ENCODE data around the gene FAM149A. TPM values are rescaled to one million over a fixed set of nuclear protein-coding genes. Genes with fewer than 3 reads are reported as not detected.

Gene FAM149A
- total RNA-seq, 1 donor from 2014 or later, result 0.33 TPM

DNA sequence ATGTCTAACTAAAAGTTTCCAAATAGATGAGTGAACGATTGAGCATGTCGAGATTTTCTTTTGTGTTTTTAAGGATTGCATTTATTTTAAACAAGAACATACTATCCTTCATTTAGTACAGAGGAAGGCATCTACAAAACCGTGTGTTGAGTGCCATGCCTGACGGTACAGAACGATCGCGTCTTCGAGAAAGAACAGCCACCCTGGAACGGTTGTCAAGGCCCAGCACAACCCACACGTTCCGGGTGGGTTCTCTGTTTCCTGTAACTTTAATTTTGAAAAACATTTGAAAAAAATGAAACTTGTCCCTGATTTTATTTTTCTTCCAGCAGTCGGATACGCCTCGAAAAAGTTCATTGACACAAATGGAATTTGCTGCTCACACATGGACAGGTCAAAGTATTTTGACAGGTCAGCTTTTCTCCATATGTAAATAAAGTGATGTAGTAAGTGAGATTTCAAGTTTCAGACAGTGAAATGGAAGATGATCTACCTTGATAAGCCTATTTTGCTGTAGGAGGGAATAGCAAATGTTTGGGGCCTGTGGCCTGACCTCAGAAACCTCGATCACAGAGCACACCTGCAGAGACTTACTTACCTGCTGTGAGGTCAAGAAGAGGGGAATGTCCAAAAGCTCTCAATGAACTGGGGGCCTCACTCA, 62.5 kb downstream of the FAM149A start:
- Mint-ChIP-seq H3K4me3 (ENCODE audit: unreplicated experiment) (no peak overlapping the region), H3K4me1 (ENCODE audit: unreplicated experiment) (no peaks in the 10 kb centered on the region), H3K27ac (ENCODE audit: unreplicated experiment) (no peak overlapping the region), H3K27me3 (ENCODE audit: unreplicated experiment) (no peaks in the 10 kb centered on the region), H3K36me3 (ENCODE audit: low read depth, unreplicated experiment) (no peaks in the 10 kb centered on the region), H3K9me3 (ENCODE audit: unreplicated experiment) (no peaks in the 10 kb centered on the region)
- TF ChIP-seq, protein P1, sequence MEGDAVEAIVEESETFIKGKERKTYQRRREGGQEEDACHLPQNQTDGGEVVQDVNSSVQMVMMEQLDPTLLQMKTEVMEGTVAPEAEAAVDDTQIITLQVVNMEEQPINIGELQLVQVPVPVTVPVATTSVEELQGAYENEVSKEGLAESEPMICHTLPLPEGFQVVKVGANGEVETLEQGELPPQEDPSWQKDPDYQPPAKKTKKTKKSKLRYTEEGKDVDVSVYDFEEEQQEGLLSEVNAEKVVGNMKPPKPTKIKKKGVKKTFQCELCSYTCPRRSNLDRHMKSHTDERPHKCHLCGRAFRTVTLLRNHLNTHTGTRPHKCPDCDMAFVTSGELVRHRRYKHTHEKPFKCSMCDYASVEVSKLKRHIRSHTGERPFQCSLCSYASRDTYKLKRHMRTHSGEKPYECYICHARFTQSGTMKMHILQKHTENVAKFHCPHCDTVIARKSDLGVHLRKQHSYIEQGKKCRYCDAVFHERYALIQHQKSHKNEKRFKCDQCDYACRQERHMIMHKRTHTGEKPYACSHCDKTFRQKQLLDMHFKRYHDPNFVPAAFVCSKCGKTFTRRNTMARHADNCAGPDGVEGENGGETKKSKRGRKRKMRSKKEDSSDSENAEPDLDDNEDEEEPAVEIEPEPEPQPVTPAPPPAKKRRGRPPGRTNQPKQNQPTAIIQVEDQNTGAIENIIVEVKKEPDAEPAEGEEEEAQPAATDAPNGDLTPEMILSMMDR (IDR thresholded peaks at IDR 0.05; ENCODE audit: unreplicated experiment), result no peak
- no peak for DNase-seq (ENCODE audit: low spot score)

DNA sequence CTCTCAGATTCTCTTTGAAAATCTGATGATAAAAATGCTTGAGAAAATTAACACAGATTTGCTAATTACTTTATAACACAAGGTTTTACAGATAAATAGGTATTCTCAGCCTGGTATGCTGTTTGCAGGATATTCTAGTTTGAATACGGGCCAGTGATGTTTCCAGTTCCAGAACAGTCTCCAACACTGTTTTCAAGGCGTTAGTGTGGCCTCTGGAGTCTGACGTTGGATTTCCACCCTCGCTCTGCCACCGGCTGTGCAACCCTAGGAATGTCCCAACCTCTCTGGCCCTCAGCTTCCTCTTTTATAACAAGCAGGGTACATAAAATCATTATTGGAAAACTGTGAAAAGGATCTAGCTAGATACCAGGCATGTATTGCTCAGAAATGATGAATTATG, 63.1 kb downstream of the FAM149A start:
- H3K27ac Mint-ChIP-seq (ENCODE audit: unreplicated experiment), result no peak overlapping the region
- no peaks in the 10 kb centered on the region for H3K27me3 Mint-ChIP-seq (ENCODE audit: unreplicated experiment)
- DNase-seq (ENCODE audit: low spot score), result no peak
- no peak overlapping the region for H3K4me3 Mint-ChIP-seq (ENCODE audit: unreplicated experiment)
- no peaks in the 10 kb centered on the region for H3K9me3 Mint-ChIP-seq (ENCODE audit: unreplicated experiment)
- TF ChIP-seq, protein P1 (IDR thresholded peaks at IDR 0.05; ENCODE audit: unreplicated experiment), result no peak
- no peaks in the 10 kb centered on the region for H3K36me3 Mint-ChIP-seq (ENCODE audit: low read depth, unreplicated experiment)
- H3K4me1 Mint-ChIP-seq (ENCODE audit: unreplicated experiment), result no peaks in the 10 kb centered on the region

- Mint-ChIP-seq H3K4me1 (ENCODE audit: unreplicated experiment) (no peaks in the 10 kb centered on the region), H3K9me3 (ENCODE audit: unreplicated experiment) (no peaks in the 10 kb centered on the region), H3K36me3 (ENCODE audit: low read depth, unreplicated experiment) (no peaks in the 10 kb centered on the region), H3K4me3 (ENCODE audit: unreplicated experiment) (no peak overlapping the region), H3K27ac (ENCODE audit: unreplicated experiment) (no peak overlapping the region), H3K27me3 (ENCODE audit: unreplicated experiment) (no peaks in the 10 kb centered on the region)
- DNase-seq (ENCODE audit: low spot score), result no peak
- TF ChIP-seq, protein P1 (IDR thresholded peaks at IDR 0.05; ENCODE audit: unreplicated experiment), result no peak
Measured at GRCh38 chr4:186168750-186169149, 64.2 kb downstream of the FAM149A start.

GRCh38 chr4:186169333-186169944, 64.9 kb downstream of the FAM149A start:
- Mint-ChIP-seq H3K4me3 (ENCODE audit: unreplicated experiment) (no peak overlapping the region), H3K4me1 (ENCODE audit: unreplicated experiment) (no peaks in the 10 kb centered on the region), H3K36me3 (ENCODE audit: low read depth, unreplicated experiment) (no peaks in the 10 kb centered on the region), H3K9me3 (ENCODE audit: unreplicated experiment) (no peaks in the 10 kb centered on the region), H3K27me3 (ENCODE audit: unreplicated experiment) (no peaks in the 10 kb centered on the region), H3K27ac (ENCODE audit: unreplicated experiment) (no peak overlapping the region)
- DNase-seq (ENCODE audit: low spot score), result no peak
- TF ChIP-seq, protein P1 (IDR thresholded peaks at IDR 0.05; ENCODE audit: unreplicated experiment), result no peak

All from endothelial cell (in vitro differentiated cells).